ENCODE measurements around the gene NEDD4L.

Gene NEDD4L

DNA sequence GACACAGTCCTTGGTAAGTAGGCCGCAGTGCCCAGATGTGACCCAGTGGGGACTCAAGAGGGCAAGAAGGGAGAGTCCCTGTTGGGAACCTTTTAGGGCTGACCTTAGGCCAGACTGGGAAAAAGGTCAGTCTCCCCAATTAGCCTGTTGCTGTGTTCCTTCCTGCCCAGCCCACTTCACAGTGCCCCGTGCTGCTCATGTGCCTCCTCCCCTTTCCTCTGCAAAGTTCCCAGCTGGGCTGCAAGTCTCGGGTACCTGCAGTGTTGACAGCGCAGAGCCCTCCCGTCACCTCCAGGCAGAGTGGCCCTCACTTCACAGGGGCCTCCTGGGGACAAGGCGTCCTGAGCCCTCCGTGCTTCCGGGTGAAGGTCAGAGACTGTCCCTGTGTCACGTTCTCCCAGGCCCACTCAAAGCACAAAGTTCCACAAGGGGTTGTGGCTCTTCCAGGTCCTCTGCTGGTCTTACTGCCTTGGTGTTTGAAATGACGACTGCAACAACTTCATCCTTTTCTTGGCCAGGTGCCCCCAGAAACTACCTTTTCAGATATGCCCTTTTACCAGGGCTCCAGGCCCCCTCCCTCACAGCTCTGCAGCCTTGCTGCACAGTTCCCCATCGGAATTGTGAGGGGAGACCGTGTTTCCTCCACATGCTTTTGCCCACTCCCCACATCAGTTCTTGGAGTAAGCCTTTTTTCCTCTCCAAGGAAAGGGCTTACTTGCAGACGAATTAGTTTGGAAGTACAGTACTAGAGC lies 359.1 kb downstream of the NEDD4L start:
- no peaks in the 10 kb centered on the region for H3K9me3 ChIP-seq (ENCODE audit: severe bottlenecking)
- H3K27ac ChIP-seq = no peak overlapping the region
- H3K27me3 ChIP-seq (ENCODE audit: insufficient read depth, low read depth, severe bottlenecking) = no peaks in the 10 kb centered on the region
- no peak overlapping the region for H3K4me3 ChIP-seq (ENCODE audit: low read depth, low read length)
- H3K36me3 ChIP-seq = no peaks in the 10 kb centered on the region; the same call in 1 of the 2 replicates
- TF ChIP-seq, protein P1, sequence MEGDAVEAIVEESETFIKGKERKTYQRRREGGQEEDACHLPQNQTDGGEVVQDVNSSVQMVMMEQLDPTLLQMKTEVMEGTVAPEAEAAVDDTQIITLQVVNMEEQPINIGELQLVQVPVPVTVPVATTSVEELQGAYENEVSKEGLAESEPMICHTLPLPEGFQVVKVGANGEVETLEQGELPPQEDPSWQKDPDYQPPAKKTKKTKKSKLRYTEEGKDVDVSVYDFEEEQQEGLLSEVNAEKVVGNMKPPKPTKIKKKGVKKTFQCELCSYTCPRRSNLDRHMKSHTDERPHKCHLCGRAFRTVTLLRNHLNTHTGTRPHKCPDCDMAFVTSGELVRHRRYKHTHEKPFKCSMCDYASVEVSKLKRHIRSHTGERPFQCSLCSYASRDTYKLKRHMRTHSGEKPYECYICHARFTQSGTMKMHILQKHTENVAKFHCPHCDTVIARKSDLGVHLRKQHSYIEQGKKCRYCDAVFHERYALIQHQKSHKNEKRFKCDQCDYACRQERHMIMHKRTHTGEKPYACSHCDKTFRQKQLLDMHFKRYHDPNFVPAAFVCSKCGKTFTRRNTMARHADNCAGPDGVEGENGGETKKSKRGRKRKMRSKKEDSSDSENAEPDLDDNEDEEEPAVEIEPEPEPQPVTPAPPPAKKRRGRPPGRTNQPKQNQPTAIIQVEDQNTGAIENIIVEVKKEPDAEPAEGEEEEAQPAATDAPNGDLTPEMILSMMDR (IDR thresholded peaks at IDR 0.05; ENCODE audit: low read depth, low read length) = no peak
- DNase-seq = no peak

DNA sequence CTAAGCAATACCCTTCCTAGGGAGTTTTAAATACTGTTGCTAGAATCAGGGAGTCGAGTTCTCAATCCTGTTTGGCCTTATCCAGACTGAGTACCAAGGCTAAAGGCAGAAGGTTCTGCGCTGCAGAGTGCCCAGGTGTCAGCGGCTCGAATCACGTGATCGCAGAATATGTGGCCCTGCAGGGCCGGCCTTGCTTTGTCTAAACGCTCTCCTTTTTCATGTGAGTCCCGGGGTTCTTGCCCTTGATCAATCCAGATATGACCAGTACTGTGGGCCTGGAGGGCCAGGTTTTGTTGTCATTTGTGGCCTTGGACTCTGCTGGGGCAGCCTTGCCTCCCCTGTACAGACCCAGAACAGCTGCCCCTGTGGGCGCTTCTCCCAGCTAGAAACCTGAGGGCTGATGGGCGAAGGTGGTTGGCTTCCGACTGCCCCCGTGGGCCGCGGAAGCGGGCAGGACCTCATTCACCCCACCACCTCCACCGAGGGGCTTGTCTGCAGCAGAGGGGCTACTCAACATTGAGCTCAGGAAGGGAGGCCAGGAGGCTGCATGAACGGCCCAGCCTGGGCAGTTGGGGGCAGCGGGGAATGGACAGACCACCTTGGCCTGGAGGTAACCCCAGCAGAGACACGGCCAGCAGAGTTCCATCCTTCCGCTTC lies 359.9 kb downstream of the NEDD4L start:
- Histone ChIP-seq H3K4me3 (ENCODE audit: low read depth, low read length) (no peak overlapping the region), H3K36me3 (no peaks in the 10 kb centered on the region; the same call in 1 of the 2 replicates), H3K27ac (no peak overlapping the region), H3K9me3 (ENCODE audit: severe bottlenecking) (no peaks in the 10 kb centered on the region), H3K27me3 (ENCODE audit: insufficient read depth, low read depth, severe bottlenecking) (no peaks in the 10 kb centered on the region)
- DNase-seq = no peak
- TF ChIP-seq, protein P1 (IDR thresholded peaks at IDR 0.05; ENCODE audit: low read depth, low read length) = no peak

DNA sequence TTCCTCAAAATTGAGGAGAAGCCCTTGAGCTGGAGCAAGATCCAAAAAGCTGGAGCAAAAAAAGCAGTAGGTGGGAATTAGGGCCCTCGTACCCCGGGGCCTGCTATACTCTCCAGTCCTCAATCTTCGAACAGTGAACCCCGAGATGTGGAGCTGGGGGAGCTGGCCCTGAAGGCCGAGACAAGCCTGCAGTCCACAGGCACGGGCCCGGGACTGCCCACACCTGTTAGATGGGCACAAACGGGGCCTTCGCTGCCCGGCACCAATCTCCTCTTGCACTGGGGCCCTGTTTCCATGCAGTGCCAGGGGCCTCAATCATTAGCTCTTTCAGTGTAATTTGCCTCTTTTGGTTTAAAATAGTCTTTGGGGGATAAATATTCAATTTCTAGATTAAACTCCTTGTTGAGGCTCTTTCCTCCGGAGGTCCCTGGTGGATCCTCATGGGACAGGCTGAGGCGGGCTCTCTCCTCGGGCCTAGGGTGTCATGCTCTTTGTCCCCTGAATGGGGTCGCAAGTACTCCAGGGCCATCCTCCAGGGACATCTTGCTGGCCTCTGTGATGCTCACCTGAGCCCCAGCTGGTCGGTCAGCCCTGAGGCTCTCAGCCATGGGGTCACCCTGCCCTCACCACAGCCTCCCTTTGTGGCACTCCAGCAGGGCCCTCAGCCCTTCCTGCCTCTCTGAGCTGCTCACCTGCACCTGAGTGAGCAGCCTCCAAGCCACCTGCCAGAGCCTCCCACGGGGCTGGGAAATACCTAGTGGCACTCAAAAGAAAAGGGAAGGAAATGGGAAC lies 361.3 kb downstream of the NEDD4L start:
- Histone ChIP-seq H3K27ac (no peak overlapping the region), H3K36me3 (no peaks in the 10 kb centered on the region), H3K9me3 (ENCODE audit: severe bottlenecking) (no peaks in the 10 kb centered on the region), H3K27me3 (ENCODE audit: insufficient read depth, low read depth, severe bottlenecking) (no peaks in the 10 kb centered on the region), H3K4me3 (ENCODE audit: low read depth, low read length) (no peak overlapping the region)
- TF ChIP-seq, protein P1 (IDR thresholded peaks at IDR 0.05; ENCODE audit: low read depth, low read length) = no peak
- no peak for DNase-seq

DNA sequence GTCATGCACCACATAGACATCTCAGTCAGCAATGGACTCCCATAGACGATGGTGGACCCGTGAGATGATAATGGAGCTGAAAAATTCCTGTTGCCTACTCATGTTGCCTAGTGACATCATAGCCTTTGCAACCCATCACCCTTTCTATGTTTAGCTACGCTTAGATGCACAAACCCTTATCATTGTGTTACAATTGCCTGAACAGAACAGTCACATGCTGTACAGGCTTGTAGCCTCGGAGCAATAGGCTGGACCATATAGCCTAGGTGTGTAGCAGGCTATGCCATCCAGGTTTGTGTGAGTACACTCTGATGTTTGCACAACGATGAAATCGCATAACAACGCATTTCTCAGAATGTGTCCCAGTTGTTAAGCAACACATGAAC lies 363.2 kb downstream of the NEDD4L start:
- TF ChIP-seq, protein P1 (IDR thresholded peaks at IDR 0.05; ENCODE audit: low read depth, low read length) = no peak
- Histone ChIP-seq H3K36me3 (no peaks in the 10 kb centered on the region), H3K27ac (no peak overlapping the region), H3K9me3 (ENCODE audit: severe bottlenecking) (no peaks in the 10 kb centered on the region), H3K4me3 (ENCODE audit: low read depth, low read length) (no peak overlapping the region), H3K27me3 (ENCODE audit: insufficient read depth, low read depth, severe bottlenecking) (no peaks in the 10 kb centered on the region)
- DNase-seq = no peak

DNA sequence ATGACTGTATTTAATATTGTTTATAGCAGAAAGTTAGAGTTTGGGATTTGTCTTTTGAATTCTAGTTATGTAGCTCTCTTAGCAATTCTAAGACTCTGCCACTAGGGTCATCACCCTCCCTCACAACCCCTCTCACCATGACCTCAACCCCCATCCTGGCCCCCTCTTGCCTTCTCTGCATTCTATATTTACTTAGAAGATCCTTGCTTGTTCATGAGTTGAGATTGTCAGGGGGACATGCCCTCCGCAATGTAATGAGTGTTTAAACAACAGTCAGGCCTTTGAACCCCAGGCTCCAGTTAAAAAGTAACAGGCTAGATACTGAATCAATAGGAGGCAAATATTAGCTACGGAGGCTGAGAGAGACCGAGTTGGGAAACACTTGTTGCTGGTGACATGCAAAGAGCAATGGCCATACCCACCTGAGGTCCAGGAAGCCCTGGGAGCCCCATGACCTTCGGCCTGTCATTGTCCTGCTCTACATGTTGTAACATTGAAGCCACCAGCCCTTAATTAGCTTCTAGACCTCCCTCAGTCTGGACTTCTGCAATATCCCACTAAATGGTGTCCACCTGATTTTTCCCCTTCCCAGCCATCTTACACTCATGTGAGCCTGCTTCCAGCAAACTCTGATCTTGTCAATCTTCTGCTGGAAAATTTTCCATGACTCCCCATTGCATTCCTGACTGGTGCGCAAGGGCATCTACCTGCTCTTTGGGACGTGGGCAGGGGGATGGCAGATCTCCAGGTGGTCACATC lies 363.8 kb downstream of the NEDD4L start:
- H3K9me3 ChIP-seq (ENCODE audit: severe bottlenecking) = no peaks in the 10 kb centered on the region
- H3K36me3 ChIP-seq = no peaks in the 10 kb centered on the region
- TF ChIP-seq, protein P1 (IDR thresholded peaks at IDR 0.05; ENCODE audit: low read depth, low read length) = 0 out of 2 replicates have a peak, but pooled peaks have one; percentile 11
- DNase-seq = no peak
- no peak overlapping the region for H3K27ac ChIP-seq
- H3K4me3 ChIP-seq (ENCODE audit: low read depth, low read length) = no peak overlapping the region
- no peaks in the 10 kb centered on the region for H3K27me3 ChIP-seq (ENCODE audit: insufficient read depth, low read depth, severe bottlenecking)

Data from WERI-Rb-1 (cell line).